H1 (cell line): ENCODE measurements around the gene BMF.

ENCODE experiments used
- CHD2 ChIP-seq: IDR thresholded peaks from 2 replicates; pipeline ENCODE4 v1.6.1; 2012; ENCODE audit warnings: low read length, improper control_type of control experiment
- EZH2 ChIP-seq: fragments of 200-600 bp; sonication (generic); IDR thresholded peaks from 2 replicates; pipeline ENCODE4 v1.7.1; 2012; ENCODE audit warnings: low read depth, mild to moderate bottlenecking, moderate library complexity, low read length, inconsistent platforms; ENCODE audit not compliant: severe bottlenecking
- FOSL1 ChIP-seq: IDR thresholded peaks from 2 replicates; pipeline ENCODE4 v1.6.1; 2011; ENCODE audit warnings: mild to moderate bottlenecking, low read depth, low read length, moderate library complexity; ENCODE audit not compliant: insufficient read depth
- GABPA ChIP-seq: IDR thresholded peaks from 2 replicates; pipeline ENCODE4 v1.6.1; 2011; ENCODE audit warnings: mild to moderate bottlenecking, low read length, moderate library complexity, borderline replicate concordance; ENCODE audit not compliant: insufficient read depth
- GTF2F1 ChIP-seq: IDR thresholded peaks from 2 replicates; pipeline ENCODE4 v1.6.1; 2012; ENCODE audit warnings: low read depth, low read length, improper control_type of control experiment, borderline replicate concordance
- POLR2A ChIP-seq, 2 experiments: IDR thresholded peaks; 1 replicate in 1 of 2; 2 replicates in 1 of 2; pipeline ENCODE4 v1.6.1; 2011; ENCODE audit warnings: low read depth in 2 of 2, low read length in 2 of 2, mild to moderate bottlenecking in 2 of 2; ENCODE audit errors: control extremely low read depth in 1 of 2
- POLR2AphosphoS5 ChIP-seq: IDR thresholded peaks from 2 replicates; pipeline ENCODE4 v1.6.1; 2011; ENCODE audit warnings: low read depth, low read length
- RBBP5 ChIP-seq: IDR thresholded peaks from 2 replicates; pipeline ENCODE4 v1.7.1; 2012; ENCODE audit warnings: low read depth, mild to moderate bottlenecking, inconsistent platforms, low read length, moderate library complexity, borderline replicate concordance
- SP1 ChIP-seq: IDR thresholded peaks from 2 replicates; pipeline ENCODE4 v1.6.1; 2011; ENCODE audit warnings: low read depth, low read length
- SUZ12 ChIP-seq: fragments of 200-600 bp; sonication (generic); IDR thresholded peaks from 2 replicates; pipeline ENCODE4 v1.6.1; 2012; ENCODE audit warnings: mild to moderate bottlenecking, inconsistent platforms, low read length, moderate library complexity, mixed read lengths
- TBP ChIP-seq: IDR thresholded peaks from 2 replicates; pipeline ENCODE4 v1.6.1; 2011; ENCODE audit warnings: low read depth, low read length, improper control_type of control experiment
- YY1 ChIP-seq: IDR thresholded peaks from 2 replicates; pipeline ENCODE4 v1.6.1; 2011; ENCODE audit warnings: low read depth, mild to moderate bottlenecking, low read length
- TF ChIP-seq, protein P1 (sequence below), 3 experiments: IDR thresholded peaks; 1 replicate in 2 of 3; 2 replicates in 1 of 3; pipeline versions ENCODE4 v1.5.1 to v1.6.1; 2011; ENCODE audit warnings: low read length in 3 of 3, mild to moderate bottlenecking in 3 of 3, inconsistent platforms in 2 of 3, low read depth in 1 of 3, moderate library complexity in 1 of 3; ENCODE audit not compliant: insufficient read depth in 1 of 3; ENCODE audit errors: control extremely low read depth in 1 of 3
- TF ChIP-seq, protein P2 (sequence below): IDR thresholded peaks from 2 replicates; pipeline ENCODE4 v1.6.1; 2011; ENCODE audit warnings: low read length, improper control_type of control experiment

DNA sequence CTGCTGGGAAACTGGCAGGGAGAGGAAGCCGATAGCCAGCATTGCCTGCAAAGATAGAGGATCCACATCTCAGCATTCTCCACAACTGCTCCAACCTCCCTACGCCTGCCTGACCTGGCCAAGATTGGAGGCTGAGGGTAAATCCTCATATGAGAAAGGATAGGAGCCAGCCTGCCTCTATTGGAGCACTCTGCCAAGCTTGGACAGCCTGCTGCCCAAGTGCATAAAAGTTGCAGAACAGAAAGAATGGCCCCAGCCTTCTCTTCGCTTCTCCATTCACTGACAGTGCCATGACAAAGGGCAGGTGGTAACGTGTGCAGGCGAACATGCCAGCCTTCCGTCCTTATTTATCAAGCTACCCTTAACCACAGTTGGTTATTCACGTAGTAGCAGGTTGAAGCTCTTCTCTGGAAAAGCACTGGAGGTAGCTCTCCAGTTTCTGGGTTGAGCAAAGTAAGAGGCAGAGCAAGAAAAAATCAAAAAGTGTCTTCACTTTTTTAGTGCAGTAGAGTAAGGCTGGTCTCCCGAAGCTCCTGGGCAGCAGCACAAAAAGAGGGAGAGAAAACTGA, 4.3 kb downstream of the BMF start:
- TF ChIP-seq POLR2A (IDR thresholded peaks at IDR 0.05; ENCODE audit: control extremely low read depth in 1 of 2, low read depth in 2 of 2, low read length in 2 of 2) (no peak), TBP (no peak), SUZ12 (no peak), SP1 (no peak), RBBP5 (no peak), GABPA (no peak), YY1 (no peak), FOSL1 (no peak), GTF2F1 (no peak), POLR2AphosphoS5 (no peak), EZH2 (no peak), CHD2 (no peak)
- TF ChIP-seq, protein P1, sequence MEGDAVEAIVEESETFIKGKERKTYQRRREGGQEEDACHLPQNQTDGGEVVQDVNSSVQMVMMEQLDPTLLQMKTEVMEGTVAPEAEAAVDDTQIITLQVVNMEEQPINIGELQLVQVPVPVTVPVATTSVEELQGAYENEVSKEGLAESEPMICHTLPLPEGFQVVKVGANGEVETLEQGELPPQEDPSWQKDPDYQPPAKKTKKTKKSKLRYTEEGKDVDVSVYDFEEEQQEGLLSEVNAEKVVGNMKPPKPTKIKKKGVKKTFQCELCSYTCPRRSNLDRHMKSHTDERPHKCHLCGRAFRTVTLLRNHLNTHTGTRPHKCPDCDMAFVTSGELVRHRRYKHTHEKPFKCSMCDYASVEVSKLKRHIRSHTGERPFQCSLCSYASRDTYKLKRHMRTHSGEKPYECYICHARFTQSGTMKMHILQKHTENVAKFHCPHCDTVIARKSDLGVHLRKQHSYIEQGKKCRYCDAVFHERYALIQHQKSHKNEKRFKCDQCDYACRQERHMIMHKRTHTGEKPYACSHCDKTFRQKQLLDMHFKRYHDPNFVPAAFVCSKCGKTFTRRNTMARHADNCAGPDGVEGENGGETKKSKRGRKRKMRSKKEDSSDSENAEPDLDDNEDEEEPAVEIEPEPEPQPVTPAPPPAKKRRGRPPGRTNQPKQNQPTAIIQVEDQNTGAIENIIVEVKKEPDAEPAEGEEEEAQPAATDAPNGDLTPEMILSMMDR (IDR thresholded peaks at IDR 0.05; ENCODE audit: control extremely low read depth in 1 of 3, insufficient read depth in 1 of 3, low read depth in 1 of 3, low read length in 3 of 3), result no peak
- TF ChIP-seq, protein P2, sequence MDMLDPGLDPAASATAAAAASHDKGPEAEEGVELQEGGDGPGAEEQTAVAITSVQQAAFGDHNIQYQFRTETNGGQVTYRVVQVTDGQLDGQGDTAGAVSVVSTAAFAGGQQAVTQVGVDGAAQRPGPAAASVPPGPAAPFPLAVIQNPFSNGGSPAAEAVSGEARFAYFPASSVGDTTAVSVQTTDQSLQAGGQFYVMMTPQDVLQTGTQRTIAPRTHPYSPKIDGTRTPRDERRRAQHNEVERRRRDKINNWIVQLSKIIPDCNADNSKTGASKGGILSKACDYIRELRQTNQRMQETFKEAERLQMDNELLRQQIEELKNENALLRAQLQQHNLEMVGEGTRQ, result no peak
